Thyroid gland (tissue), 4 donors: ENCODE results near the gene CBX7.

Experiments
- CTCF ChIP-seq, 6 experiments: fragments of 200-600 bp in 3 of 6; fragments of 450-650 bp in 3 of 6; sonication (generic) in 3 of 6; IDR thresholded peaks; one replicate each; pipeline ENCODE4 v1.5.1; 2016 to 2019; ENCODE audit warnings: antibody characterized with exemption in 6 of 6, mild to moderate bottlenecking in 2 of 6, inconsistent platforms in 1 of 6, moderate library complexity in 1 of 6
- POLR2A ChIP-seq, 2 donors: fragments of 450-650 bp; IDR thresholded peaks; one replicate each; pipeline ENCODE4 v1.6.1; 2017; ENCODE audit warnings: antibody characterized with exemption in 2 of 2, mild to moderate bottlenecking in 2 of 2, moderate library complexity in 1 of 2

- TF ChIP-seq CTCF (IDR thresholded peaks at IDR 0.05) (no peak), POLR2A (IDR thresholded peaks at IDR 0.05) (no peak)
Measured at GRCh38 chr22:39098576-39098975, 53.9 kb downstream of the CBX7 start.
